A673 (cell line): Measurements from ENCODE around the gene AP2B1. TPM values are rescaled to one million over a fixed set of nuclear protein-coding genes. Genes with fewer than 3 reads are reported as not detected.

Experiments
- BruUV-seq: library from RNA; stranded (reverse); fragments of 400-500 nt; replicated peaks from 2 replicates; lab custom pipeline; 2021; lab: Mats Ljungman, UMichigan
- CTCF ChIA-PET: fragments of 300-600 bp; sonication (Branson Sonifier 250); formaldehyde crosslinking; loops from one replicate; lab custom pipeline; 2022; ENCODE audit warnings: antibody characterized with exemption; lab: Charles Lee
- POLR2A ChIA-PET: fragments of 300-600 bp; sonication (Branson Sonifier 250); formaldehyde crosslinking; loops from one replicate; lab custom pipeline; 2022; ENCODE audit warnings: antibody characterized with exemption; ENCODE audit not compliant: low non-redundant PET; lab: Charles Lee
- DNase-seq: peaks from one replicate; pipeline ENCODE4 v3.0.0-alpha.2; 2015; ENCODE audit warnings: low spot score
- H3K27ac ChIP-seq: fragments of 200-600 bp; sonication (generic); 2 replicates; pipeline ENCODE4 v1.5.1; 2016; ENCODE audit warnings: mixed run types, low read depth, mild to moderate bottlenecking, mixed read lengths, antibody characterized with exemption, low read length; ENCODE audit not compliant: poor library complexity, severe bottlenecking
- H3K27me3 ChIP-seq: fragments of 200-600 bp; sonication (generic); replicated peaks from 2 replicates; pipeline ENCODE4 v1.6.1; 2017; ENCODE audit warnings: mixed run types, low read depth, mild to moderate bottlenecking, mixed read lengths, antibody characterized with exemption, low read length; ENCODE audit not compliant: insufficient read depth, poor library complexity
- H3K36me3 ChIP-seq: fragments of 200-600 bp; sonication (generic); 2 replicates; pipeline ENCODE4 v1.6.1; 2016; ENCODE audit warnings: mixed run types, mild to moderate bottlenecking, mixed read lengths, antibody characterized with exemption, low read length; ENCODE audit not compliant: insufficient read depth, poor library complexity, severe bottlenecking
- H3K4me1 ChIP-seq: fragments of 200-600 bp; sonication (generic); 2 replicates; pipeline ENCODE4 v1.6.1; 2017; ENCODE audit warnings: mixed run types, mild to moderate bottlenecking, mixed read lengths, antibody characterized with exemption, low read length; ENCODE audit not compliant: insufficient read depth, poor library complexity, severe bottlenecking
- H3K4me3 ChIP-seq: fragments of 200-600 bp; sonication (generic); 2 replicates; pipeline ENCODE4 v1.5.1; 2016; ENCODE audit warnings: low read depth, mixed run types, mild to moderate bottlenecking, mixed read lengths, low read length; ENCODE audit not compliant: poor library complexity, severe bottlenecking
- H3K9me3 ChIP-seq: fragments of 200-600 bp; sonication (generic); 2 replicates; pipeline ENCODE4 v1.6.1; 2016; ENCODE audit warnings: mixed run types, low read depth, mild to moderate bottlenecking, mixed read lengths, antibody characterized with exemption, low read length; ENCODE audit not compliant: poor library complexity, severe bottlenecking
- EZH2 ChIP-seq: fragments of 200-600 bp; sonication (generic); IDR thresholded peaks from 2 replicates; pipeline ENCODE4 v1.6.1; 2017; ENCODE audit warnings: borderline replicate concordance, low read depth, mild to moderate bottlenecking, mixed read lengths, antibody characterized with exemption, low read length; ENCODE audit not compliant: poor library complexity, severe bottlenecking
- intact Hi-C: fragments of 100-400 bp; cut with micrococcal nuclease; formaldehyde crosslinking; loops from one replicate; pipeline ENCODE4 v1.10.0; 2022; ENCODE audit not compliant: unreplicated experiment
- total RNA-seq: library from RNA; stranded (reverse); gene quantifications from 2 replicates; pipeline ENCODE4 v1.2.3, GENCODE V29; 2021
- TF ChIP-seq, protein P1 (sequence below): fragments of 300-800, 200-600 bp; sonication (generic); conservative IDR thresholded peaks from 2 replicates; pipeline ENCODE4 v1.5.1; 2017; ENCODE audit warnings: low read depth, mild to moderate bottlenecking, antibody characterized with exemption, low read length, moderate library complexity, mixed read lengths

The AP2B1 gene
- total RNA-seq, 1 experiment from 2014 or later: 124 TPM

DNA sequence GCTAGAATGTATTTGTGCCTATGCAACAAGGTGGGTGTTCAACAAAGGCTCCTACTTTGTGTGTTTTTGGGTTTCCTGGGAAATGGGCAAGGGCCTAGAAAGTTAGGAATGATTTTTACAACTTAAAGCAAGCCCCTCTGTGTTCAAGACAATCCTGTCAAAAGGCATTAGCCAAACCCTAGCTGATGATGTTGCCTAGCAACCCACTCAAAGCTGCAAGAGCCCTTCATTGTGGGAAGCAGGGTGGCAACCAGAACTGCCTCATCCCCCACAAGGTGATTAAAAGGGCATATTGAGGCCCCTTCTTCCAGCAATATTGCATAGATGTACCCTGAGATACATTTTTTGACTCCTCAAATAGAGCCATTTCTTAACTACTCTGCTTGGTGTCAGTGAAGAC, 128.3 kb downstream of the AP2B1 start:
- ChIA-PET CTCF (no interaction called here), POLR2A (interaction anchor here (0.6 kb wide), 1 partner anchor 164 kb away, joined by 3 read pairs; no protein-coding TSS in a partner anchor)
- Histone ChIP-seq H3K27me3 (no peaks in the 10 kb centered on the region), H3K9me3 (no peaks in the 10 kb centered on the region), H3K27ac (no peak overlapping the region), H3K4me3 (no peak overlapping the region), H3K4me1 (no peaks in the 10 kb centered on the region), H3K36me3 (peaks cover 3% of the 10 kb centered on the region)
- no peak for DNase-seq
- intact Hi-C loops: no loop called here
- TF ChIP-seq, protein P1, sequence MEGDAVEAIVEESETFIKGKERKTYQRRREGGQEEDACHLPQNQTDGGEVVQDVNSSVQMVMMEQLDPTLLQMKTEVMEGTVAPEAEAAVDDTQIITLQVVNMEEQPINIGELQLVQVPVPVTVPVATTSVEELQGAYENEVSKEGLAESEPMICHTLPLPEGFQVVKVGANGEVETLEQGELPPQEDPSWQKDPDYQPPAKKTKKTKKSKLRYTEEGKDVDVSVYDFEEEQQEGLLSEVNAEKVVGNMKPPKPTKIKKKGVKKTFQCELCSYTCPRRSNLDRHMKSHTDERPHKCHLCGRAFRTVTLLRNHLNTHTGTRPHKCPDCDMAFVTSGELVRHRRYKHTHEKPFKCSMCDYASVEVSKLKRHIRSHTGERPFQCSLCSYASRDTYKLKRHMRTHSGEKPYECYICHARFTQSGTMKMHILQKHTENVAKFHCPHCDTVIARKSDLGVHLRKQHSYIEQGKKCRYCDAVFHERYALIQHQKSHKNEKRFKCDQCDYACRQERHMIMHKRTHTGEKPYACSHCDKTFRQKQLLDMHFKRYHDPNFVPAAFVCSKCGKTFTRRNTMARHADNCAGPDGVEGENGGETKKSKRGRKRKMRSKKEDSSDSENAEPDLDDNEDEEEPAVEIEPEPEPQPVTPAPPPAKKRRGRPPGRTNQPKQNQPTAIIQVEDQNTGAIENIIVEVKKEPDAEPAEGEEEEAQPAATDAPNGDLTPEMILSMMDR: no peak
- TF ChIP-seq EZH2: no peak
- BruUV-seq: no TSS peak

DNA sequence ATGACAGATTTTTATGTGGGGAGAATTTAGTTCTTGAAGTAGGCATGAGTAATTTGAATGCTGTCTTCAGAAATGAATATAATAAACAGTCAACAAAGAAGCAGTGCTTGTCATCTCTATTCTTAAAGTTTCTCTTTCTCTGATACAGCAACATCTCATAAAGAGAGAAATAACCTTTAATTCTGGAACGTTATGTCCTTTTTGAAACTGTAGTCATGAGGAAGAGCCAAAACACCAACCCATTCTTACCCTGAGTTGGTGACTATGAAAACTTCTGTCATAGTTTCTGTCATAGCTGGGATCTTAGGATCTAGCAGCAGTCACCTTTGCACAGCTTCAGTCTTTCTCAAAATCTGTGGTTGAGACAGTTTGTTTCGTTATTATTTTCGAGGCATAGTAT, 129.1 kb downstream of the AP2B1 start:
- H3K4me3 ChIP-seq: no peak overlapping the region
- DNase-seq: no peak
- POLR2A ChIA-PET: no interaction called here
- H3K4me1 ChIP-seq: no peaks in the 10 kb centered on the region
- intact Hi-C loops: no loop called here
- no peaks in the 10 kb centered on the region for H3K27me3 ChIP-seq
- no TSS peak for BruUV-seq
- CTCF ChIA-PET: no interaction called here
- no peaks in the 10 kb centered on the region for H3K9me3 ChIP-seq
- no peak overlapping the region for H3K27ac ChIP-seq
- TF ChIP-seq, protein P1: no peak
- no peak for TF ChIP-seq EZH2
- peaks cover 3% of the 10 kb centered on the region for H3K36me3 ChIP-seq

DNA sequence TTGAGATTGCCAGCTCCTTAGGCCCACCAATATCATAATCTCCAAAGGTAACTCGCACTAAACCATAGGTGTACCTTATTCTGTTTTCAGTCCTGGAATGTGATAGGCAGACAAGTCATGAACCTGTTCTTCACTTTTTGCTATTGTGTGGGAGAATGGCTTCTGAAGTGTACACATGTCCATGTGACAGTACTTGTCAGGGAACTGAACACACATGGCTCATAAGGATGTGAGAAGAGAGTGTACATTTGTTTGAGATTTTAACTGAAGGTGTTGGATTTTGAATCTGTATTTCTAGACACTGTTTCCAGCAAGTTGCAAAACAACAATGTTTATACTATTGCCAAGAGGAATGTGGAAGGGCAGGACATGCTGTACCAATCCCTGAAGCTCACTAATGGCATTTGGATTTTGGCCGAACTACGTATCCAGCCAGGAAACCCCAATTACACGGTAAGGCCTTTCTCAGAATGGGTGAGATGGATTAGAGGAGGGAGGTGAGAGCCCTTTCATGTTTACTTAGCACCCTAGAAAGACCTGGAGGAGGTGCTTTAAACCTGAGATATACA, 129.9 kb downstream of the AP2B1 start:
- Histone ChIP-seq H3K27ac (no peak overlapping the region), H3K4me3 (no peak overlapping the region), H3K4me1 (no peaks in the 10 kb centered on the region), H3K36me3 (peaks cover 3% of the 10 kb centered on the region), H3K27me3 (no peaks in the 10 kb centered on the region), H3K9me3 (no peaks in the 10 kb centered on the region)
- intact Hi-C loops: no loop called here
- CTCF ChIA-PET: no interaction called here
- DNase-seq: no peak
- POLR2A ChIA-PET: no interaction called here
- no TSS peak for BruUV-seq
- TF ChIP-seq, protein P1: no peak
- no peak for TF ChIP-seq EZH2
